ENCODE measurements around the gene TCERG1L. TPM values are rescaled to one million over a fixed set of nuclear protein-coding genes. Genes with fewer than 3 reads are reported as not detected.

TCERG1L gene
- polyA plus RNA-seq, 1 of the 3 experiments (the other 2 are of a cell fraction) = not detected

DNA sequence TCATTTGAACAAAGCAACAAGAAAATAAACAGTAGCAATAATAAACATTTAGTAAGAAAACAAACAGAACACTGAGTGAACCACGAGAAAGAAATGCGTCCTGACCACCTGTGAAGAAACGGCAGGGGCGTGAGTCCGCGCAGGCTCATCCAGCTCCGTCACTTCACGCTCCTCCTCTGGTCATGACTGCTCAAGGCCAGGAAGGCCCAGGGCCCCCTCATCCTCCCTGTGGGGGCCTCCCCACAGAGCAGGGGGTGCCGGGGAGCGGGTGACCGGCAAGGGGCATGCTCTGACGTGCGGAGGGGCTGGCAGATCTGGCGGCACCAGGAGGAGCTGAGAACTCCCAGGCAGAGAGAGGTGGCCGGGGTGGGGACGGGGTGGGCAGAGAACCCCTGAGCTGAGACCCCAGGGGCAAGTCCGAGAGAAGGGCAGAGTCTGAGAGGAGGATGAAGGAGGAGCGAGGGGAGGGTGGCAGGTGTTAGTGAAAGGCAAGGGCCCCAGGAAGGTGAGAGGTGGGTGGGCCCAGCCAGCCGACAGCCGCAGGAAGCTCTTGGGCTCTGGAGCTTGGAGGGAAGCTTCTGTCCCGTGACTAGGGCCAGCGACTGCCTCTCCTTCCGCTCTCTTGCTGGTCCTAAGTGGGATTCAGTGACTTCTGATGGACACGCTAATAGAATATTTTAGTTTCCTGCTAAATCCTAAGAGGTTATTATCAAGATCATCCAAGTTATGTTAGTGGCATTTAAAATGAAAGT, 223.9 kb downstream of the TCERG1L start (continued):
- TF ChIP-seq EP300 (IDR thresholded peaks at IDR 0.05; ENCODE audit: borderline replicate concordance in 1 of 2, low read depth in 1 of 2, low read length in 1 of 2) = no peak
- TF ChIP-seq, protein P1, sequence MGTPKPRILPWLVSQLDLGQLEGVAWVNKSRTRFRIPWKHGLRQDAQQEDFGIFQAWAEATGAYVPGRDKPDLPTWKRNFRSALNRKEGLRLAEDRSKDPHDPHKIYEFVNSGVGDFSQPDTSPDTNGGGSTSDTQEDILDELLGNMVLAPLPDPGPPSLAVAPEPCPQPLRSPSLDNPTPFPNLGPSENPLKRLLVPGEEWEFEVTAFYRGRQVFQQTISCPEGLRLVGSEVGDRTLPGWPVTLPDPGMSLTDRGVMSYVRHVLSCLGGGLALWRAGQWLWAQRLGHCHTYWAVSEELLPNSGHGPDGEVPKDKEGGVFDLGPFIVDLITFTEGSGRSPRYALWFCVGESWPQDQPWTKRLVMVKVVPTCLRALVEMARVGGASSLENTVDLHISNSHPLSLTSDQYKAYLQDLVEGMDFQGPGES (IDR thresholded peaks at IDR 0.05; ENCODE audit: low read depth, low read length) = no peak

DNA sequence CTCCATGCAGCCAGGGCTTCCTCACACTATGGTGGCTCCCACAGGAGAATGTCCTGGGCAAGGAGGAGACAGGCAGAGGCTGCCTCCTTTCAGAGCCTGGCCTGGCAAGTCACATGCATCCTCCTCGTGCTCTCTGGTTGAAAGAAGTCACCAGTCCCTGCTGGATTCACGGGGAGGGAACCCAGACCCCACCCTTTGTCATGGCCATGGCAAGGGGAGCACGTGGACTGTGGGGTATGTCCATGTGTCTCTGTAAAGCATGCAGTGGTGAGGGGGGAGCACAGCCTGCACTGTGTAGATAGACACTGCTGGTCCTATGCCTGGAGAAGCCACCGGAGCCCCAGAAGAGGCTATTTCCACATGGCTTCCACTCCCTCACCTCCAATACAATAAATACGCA, 225.0 kb downstream of the TCERG1L start:
- Histone ChIP-seq H3F3A (replicated peaks; ENCODE audit: insufficient read depth) (no peaks in the 10 kb centered on the region), H3K4me1 (ENCODE audit: control insufficient read depth in 1 of 2, insufficient read depth in 2 of 2, low read depth in 1 of 2, low read length in 1 of 2) (peaks cover 0 to 37% of the 10 kb centered on the region in 2 experiments; a peak in 2 of 4 replicates), H2AFZ (ENCODE audit: low read depth) (no peak overlapping the region), H3K9ac (no peak overlapping the region), H3K36me3 (replicated peaks in 1 of 2; ENCODE audit: control insufficient read depth in 1 of 2, insufficient read depth in 2 of 2, low read length in 1 of 2) (no peaks in the 10 kb centered on the region), H3K79me2 (ENCODE audit: insufficient read depth) (no peaks in the 10 kb centered on the region), H3K9me3 (no peaks in the 10 kb centered on the region), H3K27me3 (ENCODE audit: insufficient read depth) (no peaks in the 10 kb centered on the region), H3K9me2 (no peaks in the 10 kb centered on the region), H3K4me2 (no peak overlapping the region), H3K4me3 (ENCODE audit: low read depth in 2 of 2, low read length in 1 of 2) (no peak overlapping the region), H3K27ac (ENCODE audit: low read depth in 2 of 2, low read length in 1 of 2) (no peak overlapping the region), H4K20me1 (ENCODE audit: insufficient read depth) (no peaks in the 10 kb centered on the region)
- ChIA-PET POLR2A (no interaction called here), CTCF (no interaction called here)
- TF ChIP-seq RCOR1 (IDR thresholded peaks at IDR 0.05; ENCODE audit: low read length) (no peak), TCF12 (IDR thresholded peaks at IDR 0.05) (no peak), GATA2 (CRISPR knock-in tag; IDR thresholded peaks at IDR 0.05) (no peak), CHD2 (IDR thresholded peaks at IDR 0.05; ENCODE audit: low read length, partially characterized antibody) (no peak), EZH2phosphoT487 (IDR thresholded peaks at IDR 0.05; ENCODE audit: borderline replicate concordance, low read depth) (no peak), RFX5 (IDR thresholded peaks at IDR 0.05; ENCODE audit: low read length) (no peak)
- TF ChIP-seq, protein P2, sequence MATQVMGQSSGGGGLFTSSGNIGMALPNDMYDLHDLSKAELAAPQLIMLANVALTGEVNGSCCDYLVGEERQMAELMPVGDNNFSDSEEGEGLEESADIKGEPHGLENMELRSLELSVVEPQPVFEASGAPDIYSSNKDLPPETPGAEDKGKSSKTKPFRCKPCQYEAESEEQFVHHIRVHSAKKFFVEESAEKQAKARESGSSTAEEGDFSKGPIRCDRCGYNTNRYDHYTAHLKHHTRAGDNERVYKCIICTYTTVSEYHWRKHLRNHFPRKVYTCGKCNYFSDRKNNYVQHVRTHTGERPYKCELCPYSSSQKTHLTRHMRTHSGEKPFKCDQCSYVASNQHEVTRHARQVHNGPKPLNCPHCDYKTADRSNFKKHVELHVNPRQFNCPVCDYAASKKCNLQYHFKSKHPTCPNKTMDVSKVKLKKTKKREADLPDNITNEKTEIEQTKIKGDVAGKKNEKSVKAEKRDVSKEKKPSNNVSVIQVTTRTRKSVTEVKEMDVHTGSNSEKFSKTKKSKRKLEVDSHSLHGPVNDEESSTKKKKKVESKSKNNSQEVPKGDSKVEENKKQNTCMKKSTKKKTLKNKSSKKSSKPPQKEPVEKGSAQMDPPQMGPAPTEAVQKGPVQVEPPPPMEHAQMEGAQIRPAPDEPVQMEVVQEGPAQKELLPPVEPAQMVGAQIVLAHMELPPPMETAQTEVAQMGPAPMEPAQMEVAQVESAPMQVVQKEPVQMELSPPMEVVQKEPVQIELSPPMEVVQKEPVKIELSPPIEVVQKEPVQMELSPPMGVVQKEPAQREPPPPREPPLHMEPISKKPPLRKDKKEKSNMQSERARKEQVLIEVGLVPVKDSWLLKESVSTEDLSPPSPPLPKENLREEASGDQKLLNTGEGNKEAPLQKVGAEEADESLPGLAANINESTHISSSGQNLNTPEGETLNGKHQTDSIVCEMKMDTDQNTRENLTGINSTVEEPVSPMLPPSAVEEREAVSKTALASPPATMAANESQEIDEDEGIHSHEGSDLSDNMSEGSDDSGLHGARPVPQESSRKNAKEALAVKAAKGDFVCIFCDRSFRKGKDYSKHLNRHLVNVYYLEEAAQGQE (IDR thresholded peaks at IDR 0.05; ENCODE audit: low read depth, low read length) = no peak
- DNase-seq = no peak
- 23% methylated on average over 4 of the region's 5 CpGs for WGBS (ENCODE audit: low lambda C conversion rate)

DNA sequence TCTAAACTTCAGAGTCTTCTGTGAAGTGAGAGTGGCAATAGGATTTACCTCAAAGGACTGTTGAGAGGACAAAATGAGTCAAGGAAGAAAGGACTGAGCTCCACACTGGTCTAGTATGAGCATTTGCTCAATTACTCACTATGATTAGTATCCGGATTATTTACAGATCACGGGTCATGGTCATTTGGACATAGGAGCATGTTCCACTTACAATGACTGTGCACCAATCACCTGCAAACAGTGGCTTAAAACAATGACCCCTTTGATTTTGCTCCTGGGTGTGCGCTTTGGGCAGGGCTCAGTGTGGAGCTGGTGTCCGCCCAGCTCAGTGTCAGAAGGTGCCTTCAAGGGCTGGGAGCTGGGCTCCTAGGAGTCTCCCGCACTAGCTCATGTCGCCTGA, 225.4 kb downstream of the TCERG1L start:
- Histone ChIP-seq H3F3A (replicated peaks; ENCODE audit: insufficient read depth) (no peaks in the 10 kb centered on the region), H3K9me2 (no peaks in the 10 kb centered on the region), H3K4me2 (no peak overlapping the region), H3K4me1 (ENCODE audit: control insufficient read depth in 1 of 2, insufficient read depth in 2 of 2, low read depth in 1 of 2, low read length in 1 of 2) (peaks cover 0 to 38% of the 10 kb centered on the region in 2 experiments; a peak in 2 of 4 replicates), H3K27ac (ENCODE audit: low read depth in 2 of 2, low read length in 1 of 2) (no peak overlapping the region), H3K9ac (no peak overlapping the region), H3K9me3 (no peaks in the 10 kb centered on the region), H3K4me3 (ENCODE audit: low read depth in 2 of 2, low read length in 1 of 2) (no peak overlapping the region), H3K36me3 (replicated peaks in 1 of 2; ENCODE audit: control insufficient read depth in 1 of 2, insufficient read depth in 2 of 2, low read length in 1 of 2) (no peaks in the 10 kb centered on the region), H3K79me2 (ENCODE audit: insufficient read depth) (no peaks in the 10 kb centered on the region), H4K20me1 (ENCODE audit: insufficient read depth) (no peaks in the 10 kb centered on the region), H3K27me3 (ENCODE audit: insufficient read depth) (no peaks in the 10 kb centered on the region), H2AFZ (ENCODE audit: low read depth) (no peak overlapping the region)
- TF ChIP-seq NRF1 (IDR thresholded peaks at IDR 0.05; ENCODE audit: low read depth, low read length) (no peak), YY1 (IDR thresholded peaks at IDR 0.05; ENCODE audit: low read depth) (no peak), RXRA (IDR thresholded peaks at IDR 0.05; ENCODE audit: borderline replicate concordance, low read depth) (no peak), EZH2phosphoT487 (IDR thresholded peaks at IDR 0.05; ENCODE audit: borderline replicate concordance, low read depth) (no peak), EP300 (IDR thresholded peaks at IDR 0.05; ENCODE audit: borderline replicate concordance in 1 of 2, low read depth in 1 of 2, low read length in 1 of 2) (no peak), TAF1 (IDR thresholded peaks at IDR 0.05; ENCODE audit: borderline replicate concordance, low read depth, low read length) (no peak)
- TF ChIP-seq, protein P3, sequence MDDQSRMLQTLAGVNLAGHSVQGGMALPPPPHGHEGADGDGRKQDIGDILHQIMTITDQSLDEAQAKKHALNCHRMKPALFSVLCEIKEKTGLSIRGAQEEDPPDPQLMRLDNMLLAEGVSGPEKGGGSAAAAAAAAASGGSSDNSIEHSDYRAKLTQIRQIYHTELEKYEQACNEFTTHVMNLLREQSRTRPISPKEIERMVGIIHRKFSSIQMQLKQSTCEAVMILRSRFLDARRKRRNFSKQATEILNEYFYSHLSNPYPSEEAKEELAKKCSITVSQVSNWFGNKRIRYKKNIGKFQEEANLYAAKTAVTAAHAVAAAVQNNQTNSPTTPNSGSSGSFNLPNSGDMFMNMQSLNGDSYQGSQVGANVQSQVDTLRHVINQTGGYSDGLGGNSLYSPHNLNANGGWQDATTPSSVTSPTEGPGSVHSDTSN (IDR thresholded peaks at IDR 0.05) = no peak
- TF ChIP-seq, protein P4, sequence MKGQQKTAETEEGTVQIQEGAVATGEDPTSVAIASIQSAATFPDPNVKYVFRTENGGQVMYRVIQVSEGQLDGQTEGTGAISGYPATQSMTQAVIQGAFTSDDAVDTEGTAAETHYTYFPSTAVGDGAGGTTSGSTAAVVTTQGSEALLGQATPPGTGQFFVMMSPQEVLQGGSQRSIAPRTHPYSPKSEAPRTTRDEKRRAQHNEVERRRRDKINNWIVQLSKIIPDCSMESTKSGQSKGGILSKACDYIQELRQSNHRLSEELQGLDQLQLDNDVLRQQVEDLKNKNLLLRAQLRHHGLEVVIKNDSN (IDR thresholded peaks at IDR 0.05; ENCODE audit: borderline replicate concordance, low read depth) = no peak
- DNase-seq = no peak
- whole genome bisulfite sequencing (ENCODE audit: low lambda C conversion rate) = 42% methylated on average over 2 of the region's 6 CpGs
- POLR2A ChIA-PET = no interaction called here
- CTCF ChIA-PET = no interaction called here
